Measurements from ENCODE around the gene FSHB. TPM values are rescaled to one million over a fixed set of nuclear protein-coding genes. Genes with fewer than 3 reads are reported as not detected.
"Not testable (repeated sequence)": the region's sequence is repeated elsewhere in the genome, so short reads cannot be mapped to it uniquely, and the experiment has no call there.

The FSHB gene
- polyA plus RNA-seq, 4 donors: not detected

GRCh38 chr11:30260813-30261212 is 30.0 kb downstream of the FSHB start:
- no peak for DNase-seq (ENCODE audit: low read depth in 4 of 4, low spot score in 3 of 4)

- no peak for DNase-seq (ENCODE audit: low read depth in 4 of 4, low spot score in 3 of 4)
These were observed 31.0 kb downstream of the FSHB start for GRCh38 chr11:30261821-30262220.

GRCh38 chr11:30268638-30269037 is 37.8 kb downstream of the FSHB start:
- not testable (repeated sequence) for DNase-seq (ENCODE audit: low read depth in 4 of 4, low spot score in 3 of 4)

GRCh38 chr11:30270671-30271070 is 39.9 kb downstream of the FSHB start:
- no peak for DNase-seq (ENCODE audit: low read depth in 4 of 4, low spot score in 3 of 4)

GRCh38 chr11:30277176-30277575 is 46.4 kb downstream of the FSHB start:
- no peak for DNase-seq (ENCODE audit: low read depth in 4 of 4, low spot score in 3 of 4)

GRCh38 chr11:30279796-30280195 is 49.0 kb downstream of the FSHB start:
- DNase-seq (ENCODE audit: low read depth in 4 of 4, low spot score in 3 of 4): no peak

DNA sequence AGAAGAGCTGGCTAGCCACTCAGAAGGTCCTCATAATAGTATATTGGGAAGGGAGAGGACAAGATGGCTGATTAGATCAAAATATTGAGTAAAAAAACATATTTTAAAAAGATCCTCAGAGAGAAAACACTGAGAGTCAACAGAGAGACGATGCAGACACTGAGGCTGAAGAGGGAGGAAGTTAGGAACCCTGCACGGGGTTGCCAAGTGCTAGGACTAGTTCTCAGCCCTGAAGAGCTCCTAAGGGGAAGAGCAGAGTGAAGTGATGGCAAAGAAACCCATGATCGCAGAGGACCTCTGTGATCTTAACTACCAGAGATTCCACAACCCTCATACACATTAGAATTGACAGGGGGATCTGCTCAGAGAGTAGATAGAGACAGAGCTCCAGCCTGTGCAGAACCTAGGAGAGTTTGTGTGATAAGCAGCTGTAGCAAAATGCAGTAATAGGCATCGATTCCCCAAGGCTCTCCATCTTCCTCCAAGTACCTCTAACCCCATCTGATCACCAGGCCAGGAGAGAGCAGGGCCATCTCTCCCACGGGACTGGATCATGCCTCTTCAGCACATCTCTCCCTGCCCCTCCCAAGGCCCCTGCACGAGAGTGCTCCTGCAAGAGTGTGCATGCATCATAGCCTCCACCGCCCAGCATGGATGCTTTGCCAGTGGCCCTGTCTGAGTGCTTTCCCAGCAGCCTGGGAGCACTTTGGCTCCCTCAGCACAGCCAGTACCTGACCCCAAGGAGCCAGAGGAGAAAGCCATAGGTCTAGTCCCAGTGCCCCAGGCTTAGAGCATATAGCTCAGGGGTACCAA is 50.9 kb downstream of the FSHB start:
- no peak for DNase-seq (ENCODE audit: low read depth in 4 of 4, low spot score in 3 of 4)

DNA sequence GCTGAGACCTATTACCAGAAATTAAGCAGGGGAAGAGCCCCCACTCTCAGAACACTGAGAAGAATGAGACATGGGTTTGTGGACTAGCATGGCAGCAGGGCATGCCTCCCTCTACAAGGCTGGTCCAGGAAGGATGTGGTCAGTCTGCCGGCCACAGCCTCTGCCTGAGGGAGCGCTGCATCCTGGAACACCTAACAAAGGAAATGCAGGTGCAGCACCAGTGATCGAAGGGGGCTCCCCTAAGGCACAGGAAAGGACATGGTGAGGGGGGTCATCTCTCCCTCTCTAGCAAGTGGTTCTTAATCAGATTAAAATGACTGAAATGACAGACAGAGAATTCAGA is 51.4 kb downstream of the FSHB start:
- DNase-seq (ENCODE audit: low read depth in 4 of 4, low spot score in 3 of 4): no peak

Other genes starting within 250 kb of the FSHB start
- 1 to 10 TPM in 1 of 4 donors, under 1 TPM in 3; 0.11 to 2.7 (median 0.76) TPM for gene KCNA4, start 214.0 kb upstream of the FSHB start, polyA plus RNA-seq (ENCODE audit: insufficient read length in 4 of 4)
- gene ARL14EP, start 92.1 kb downstream of the FSHB start, polyA plus RNA-seq (ENCODE audit: insufficient read length in 4 of 4): 10 to 100 TPM; 52.5 to 66.2 (median 58.4) TPM